PC-9 (cell line): ENCODE measurements around the gene LIF.

Experiments used
- EZH2 ChIP-seq: fragments of 200-600 bp; sonication (generic); IDR thresholded peaks from 2 replicates; pipeline ENCODE4 v1.8.0; 2017; ENCODE audit warnings: antibody characterized with exemption, low read depth
- TF ChIP-seq, protein P1 (sequence below): fragments of 200-600 bp; sonication (generic); conservative IDR thresholded peaks from 2 replicates; pipeline ENCODE4 v1.6.1; 2017; ENCODE audit warnings: mixed run types, antibody characterized with exemption, mild to moderate bottlenecking, moderate library complexity

DNA sequence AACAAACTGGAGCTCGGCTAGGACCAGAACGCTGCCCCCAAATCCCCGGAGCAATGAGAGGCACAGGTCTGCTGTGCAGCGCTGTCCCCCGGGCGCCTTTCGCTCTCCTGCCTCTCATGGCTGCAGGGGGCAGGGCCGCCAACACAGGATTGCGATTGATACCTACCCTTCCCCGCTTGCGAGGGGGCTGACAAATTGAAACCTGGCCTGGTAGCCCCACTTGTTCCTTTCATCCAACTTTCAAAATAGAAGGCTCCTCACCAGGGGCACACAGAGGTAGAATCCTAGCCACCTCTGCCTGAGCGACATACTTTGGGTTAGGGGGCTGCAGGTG is 43.4 kb upstream of the LIF start:
- TF ChIP-seq, protein P1, sequence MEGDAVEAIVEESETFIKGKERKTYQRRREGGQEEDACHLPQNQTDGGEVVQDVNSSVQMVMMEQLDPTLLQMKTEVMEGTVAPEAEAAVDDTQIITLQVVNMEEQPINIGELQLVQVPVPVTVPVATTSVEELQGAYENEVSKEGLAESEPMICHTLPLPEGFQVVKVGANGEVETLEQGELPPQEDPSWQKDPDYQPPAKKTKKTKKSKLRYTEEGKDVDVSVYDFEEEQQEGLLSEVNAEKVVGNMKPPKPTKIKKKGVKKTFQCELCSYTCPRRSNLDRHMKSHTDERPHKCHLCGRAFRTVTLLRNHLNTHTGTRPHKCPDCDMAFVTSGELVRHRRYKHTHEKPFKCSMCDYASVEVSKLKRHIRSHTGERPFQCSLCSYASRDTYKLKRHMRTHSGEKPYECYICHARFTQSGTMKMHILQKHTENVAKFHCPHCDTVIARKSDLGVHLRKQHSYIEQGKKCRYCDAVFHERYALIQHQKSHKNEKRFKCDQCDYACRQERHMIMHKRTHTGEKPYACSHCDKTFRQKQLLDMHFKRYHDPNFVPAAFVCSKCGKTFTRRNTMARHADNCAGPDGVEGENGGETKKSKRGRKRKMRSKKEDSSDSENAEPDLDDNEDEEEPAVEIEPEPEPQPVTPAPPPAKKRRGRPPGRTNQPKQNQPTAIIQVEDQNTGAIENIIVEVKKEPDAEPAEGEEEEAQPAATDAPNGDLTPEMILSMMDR, result no peak
- no peak for TF ChIP-seq EZH2
